Trophoblast cell (in vitro differentiated cells and primary cell): ENCODE data around the gene GLIS2.

ENCODE experiments used
- DNase-seq, 2 donors: peaks; one replicate each; pipeline ENCODE4 v3.0.0-alpha.2; 2016
- H2AFZ ChIP-seq: 2 replicates; pipeline ENCODE4 v1.6.1; 2013; ENCODE audit warnings: low read length, moderate library complexity, mild to moderate bottlenecking; ENCODE audit not compliant: insufficient read depth, poor library complexity
- H2AK5ac ChIP-seq: 2 replicates; pipeline ENCODE4 v1.6.1; 2013; ENCODE audit warnings: mild to moderate bottlenecking, low read length
- H2BK120ac ChIP-seq: 2 replicates; pipeline ENCODE4 v1.6.1; 2013; ENCODE audit warnings: low read length, mild to moderate bottlenecking, moderate library complexity; ENCODE audit not compliant: insufficient read depth, poor library complexity
- H2BK12ac ChIP-seq: 2 replicates; pipeline ENCODE4 v1.6.1; 2013; ENCODE audit warnings: mild to moderate bottlenecking, low read length, moderate library complexity
- H2BK5ac ChIP-seq: 2 replicates; pipeline ENCODE4 v1.6.1; 2013; ENCODE audit warnings: low read length, low read depth, moderate library complexity, mild to moderate bottlenecking; ENCODE audit not compliant: poor library complexity
- H3K14ac ChIP-seq: 2 replicates; pipeline ENCODE4 v1.6.1; 2013; ENCODE audit warnings: mild to moderate bottlenecking, low read length
- H3K18ac ChIP-seq: 2 replicates; pipeline ENCODE4 v1.6.1; 2013; ENCODE audit warnings: mild to moderate bottlenecking, low read length
- H3K23ac ChIP-seq: 2 replicates; pipeline ENCODE4 v1.6.1; 2013; ENCODE audit warnings: low read length
- H3K27ac ChIP-seq: 2 replicates; pipeline ENCODE4 v1.5.1; 2013; ENCODE audit warnings: low read depth, mild to moderate bottlenecking, inconsistent platforms, low read length, moderate library complexity
- H3K27me3 ChIP-seq: 2 replicates; pipeline ENCODE4 v1.6.1; 2013; ENCODE audit warnings: inconsistent platforms, mild to moderate bottlenecking, low read length, moderate library complexity; ENCODE audit not compliant: insufficient read depth
- H3K36me3 ChIP-seq, 2 experiments: 1 replicate in 1 of 2; 2 replicates in 1 of 2; pipeline ENCODE4 v1.6.1; 2013; ENCODE audit warnings: low read length in 2 of 2, mild to moderate bottlenecking in 2 of 2, moderate library complexity in 1 of 2; ENCODE audit not compliant: insufficient read depth in 2 of 2, control insufficient read depth in 1 of 2
- H3K4ac ChIP-seq: 2 replicates; pipeline ENCODE4 v1.6.1; 2013; ENCODE audit warnings: low read depth, mild to moderate bottlenecking, low read length, moderate library complexity
- H3K4me1 ChIP-seq, 2 experiments: 1 replicate in 1 of 2; 2 replicates in 1 of 2; pipeline ENCODE4 v1.6.1; 2013; ENCODE audit warnings: low read length in 2 of 2, mild to moderate bottlenecking in 2 of 2, moderate library complexity in 1 of 2; ENCODE audit not compliant: insufficient read depth in 2 of 2, control insufficient read depth in 1 of 2
- H3K4me2 ChIP-seq: 2 replicates; pipeline ENCODE4 v1.6.1; 2013; ENCODE audit warnings: inconsistent platforms, mild to moderate bottlenecking, low read length, moderate library complexity
- H3K4me3 ChIP-seq: 2 replicates; pipeline ENCODE4 v1.5.1; 2013; ENCODE audit warnings: mild to moderate bottlenecking, low read depth, low read length, inconsistent platforms
- H3K79me1 ChIP-seq: one replicate; pipeline ENCODE4 v1.6.1; 2013; ENCODE audit warnings: low read length
- H3K79me2 ChIP-seq: 2 replicates; pipeline ENCODE4 v1.6.1; 2013; ENCODE audit warnings: low read length, mild to moderate bottlenecking; ENCODE audit not compliant: control insufficient read depth, insufficient read depth, poor library complexity
- H3K9ac ChIP-seq: 2 replicates; pipeline ENCODE4 v1.6.1; 2013; ENCODE audit warnings: mild to moderate bottlenecking, low read length
- H3K9me3 ChIP-seq: 2 replicates; pipeline ENCODE4 v1.6.1; 2013; ENCODE audit warnings: low read depth, mild to moderate bottlenecking, control low read depth, inconsistent platforms, low read length; ENCODE audit not compliant: insufficient read depth
- H4K12ac ChIP-seq: 2 replicates; pipeline ENCODE4 v1.6.1; 2013; ENCODE audit warnings: low read depth, mild to moderate bottlenecking, low read length, moderate library complexity
- H4K8ac ChIP-seq: 2 replicates; pipeline ENCODE4 v1.6.1; 2013; ENCODE audit warnings: low read depth, mild to moderate bottlenecking, low read length, moderate library complexity
- H4K91ac ChIP-seq: one replicate; pipeline ENCODE4 v1.6.1; 2013; ENCODE audit warnings: low read depth, mild to moderate bottlenecking, low read length, moderate library complexity
- WGBS: extraction: QIAGEN DNeasy Blood & Tissue Kit; methylation state at CpG from one replicate; pipeline ENCODE4 v1.1.7; 2013; ENCODE audit warnings: missing lambda C conversion rate; ENCODE audit not compliant: insufficient read length, insufficient coverage; ENCODE audit errors: extremely low coverage; 5-methylcytosine and 5-hydroxymethylcytosine counted together

The GLIS2 gene

GRCh38 chr16:4339909-4340308, 24.0 kb downstream of the GLIS2 start:
- Histone ChIP-seq H4K91ac (no peak overlapping the region), H3K23ac (no peak overlapping the region), H3K9ac (no peak overlapping the region), H3K79me2 (peaks cover 3% of the 10 kb centered on the region), H3K4ac (no peak overlapping the region), H3K14ac (no peak overlapping the region), H3K36me3 (peaks cover 56 to 64% of the 10 kb centered on the region in 2 experiments), H3K18ac (no peak overlapping the region), H2BK12ac (no peak overlapping the region), H2AK5ac (no peak overlapping the region), H3K4me3 (no peak overlapping the region), H3K4me1 (no peaks in the 10 kb centered on the region), H3K4me2 (no peak overlapping the region), H3K27ac (no peak overlapping the region), H3K27me3 (no peaks in the 10 kb centered on the region), H2AFZ (no peak overlapping the region), H4K12ac (no peak overlapping the region), H3K9me3 (peaks cover 2% of the 10 kb centered on the region), H3K79me1 (no peaks in the 10 kb centered on the region), H4K8ac (no peak overlapping the region), H2BK120ac (no peak overlapping the region), H2BK5ac (no peak overlapping the region)
- no CpG with 5 or more reads among the region's 14 CpGs for WGBS
- no peak for DNase-seq

GRCh38 chr16:4340443-4340842, 24.6 kb downstream of the GLIS2 start:
- H2AK5ac ChIP-seq, result no peak overlapping the region
- peaks cover 3% of the 10 kb centered on the region for H3K79me2 ChIP-seq
- WGBS, result no CpG with 5 or more reads among the region's 6 CpGs
- H3K4me2 ChIP-seq, result no peak overlapping the region
- H2BK5ac ChIP-seq, result no peak overlapping the region
- no peaks in the 10 kb centered on the region for H3K4me1 ChIP-seq
- H2AFZ ChIP-seq, result no peak overlapping the region
- no peak overlapping the region for H4K12ac ChIP-seq
- H3K36me3 ChIP-seq, result peaks cover 51 to 62% of the 10 kb centered on the region in 2 experiments
- no peaks in the 10 kb centered on the region for H3K79me1 ChIP-seq
- no peaks in the 10 kb centered on the region for H3K27me3 ChIP-seq
- no peak overlapping the region for H2BK12ac ChIP-seq
- H3K4me3 ChIP-seq, result no peak overlapping the region
- no peak overlapping the region for H3K4ac ChIP-seq
- H3K18ac ChIP-seq, result no peak overlapping the region
- no peak overlapping the region for H3K27ac ChIP-seq
- H3K23ac ChIP-seq, result no peak overlapping the region
- no peak overlapping the region for H4K91ac ChIP-seq
- H3K14ac ChIP-seq, result no peak overlapping the region
- DNase-seq, result no peak
- no peak overlapping the region for H4K8ac ChIP-seq
- H2BK120ac ChIP-seq, result no peak overlapping the region
- peaks cover 2% of the 10 kb centered on the region for H3K9me3 ChIP-seq
- no peak overlapping the region for H3K9ac ChIP-seq

- Histone ChIP-seq H4K8ac (no peak overlapping the region), H3K4me3 (peak overlapping the region; percentile 18), H2AK5ac (no peak overlapping the region), H4K91ac (no peak overlapping the region), H3K36me3 (peaks cover 46 to 58% of the 10 kb centered on the region in 2 experiments), H3K4me2 (no peak overlapping the region), H2AFZ (no peak overlapping the region), H3K79me2 (peaks cover 3% of the 10 kb centered on the region), H2BK120ac (no peak overlapping the region), H3K14ac (no peak overlapping the region), H3K27me3 (no peaks in the 10 kb centered on the region), H3K9me3 (peaks cover 2% of the 10 kb centered on the region), H2BK12ac (no peak overlapping the region), H3K79me1 (no peaks in the 10 kb centered on the region), H3K9ac (no peak overlapping the region), H3K4me1 (no peaks in the 10 kb centered on the region), H2BK5ac (no peak overlapping the region), H4K12ac (peak overlapping the region; percentile 6), H3K18ac (no peak overlapping the region), H3K4ac (no peak overlapping the region), H3K23ac (no peak overlapping the region), H3K27ac (no peak overlapping the region)
- no CpG with 5 or more reads among the region's 13 CpGs for WGBS
- no peak for DNase-seq
Measured at GRCh38 chr16:4341250-4341649, 25.4 kb downstream of the GLIS2 start.

GRCh38 chr16:4342866-4343744, 27.2 kb downstream of the GLIS2 start:
- no CpG with 5 or more reads among the region's 21 CpGs for whole genome bisulfite sequencing
- H4K12ac ChIP-seq, result no peak overlapping the region
- H2BK120ac ChIP-seq, result no peak overlapping the region

More at GRCh38 chr16:4342866-4343744, 27.2 kb downstream of the GLIS2 start:
- H3K79me2 ChIP-seq, result peaks cover 3% of the 10 kb centered on the region
- peak overlapping the region; percentile 57 for H3K4ac ChIP-seq
- H3K36me3 ChIP-seq, result peaks cover 35 to 46% of the 10 kb centered on the region in 2 experiments
- H3K4me3 ChIP-seq, result peak overlapping the region; percentile 18
- no peak overlapping the region for H4K91ac ChIP-seq
- DNase-seq, result no peak
- H3K18ac ChIP-seq, result peak overlapping the region; percentile 43
- H3K9ac ChIP-seq, result no peak overlapping the region
- no peak overlapping the region for H3K4me2 ChIP-seq
- H3K27ac ChIP-seq, result no peak overlapping the region
- H4K8ac ChIP-seq, result no peak overlapping the region
- H2AFZ ChIP-seq, result no peak overlapping the region
- H2BK12ac ChIP-seq, result no peak overlapping the region
- no peak overlapping the region for H3K23ac ChIP-seq
- no peak overlapping the region for H2AK5ac ChIP-seq
- H3K79me1 ChIP-seq, result no peaks in the 10 kb centered on the region
- H3K9me3 ChIP-seq, result peaks cover 2% of the 10 kb centered on the region
- H3K14ac ChIP-seq, result no peak overlapping the region
- H2BK5ac ChIP-seq, result no peak overlapping the region
- no peaks in the 10 kb centered on the region for H3K27me3 ChIP-seq
- H3K4me1 ChIP-seq, result no peaks in the 10 kb centered on the region
